ENCODE results near the gene UBE2G2.

Gene UBE2G2

DNA sequence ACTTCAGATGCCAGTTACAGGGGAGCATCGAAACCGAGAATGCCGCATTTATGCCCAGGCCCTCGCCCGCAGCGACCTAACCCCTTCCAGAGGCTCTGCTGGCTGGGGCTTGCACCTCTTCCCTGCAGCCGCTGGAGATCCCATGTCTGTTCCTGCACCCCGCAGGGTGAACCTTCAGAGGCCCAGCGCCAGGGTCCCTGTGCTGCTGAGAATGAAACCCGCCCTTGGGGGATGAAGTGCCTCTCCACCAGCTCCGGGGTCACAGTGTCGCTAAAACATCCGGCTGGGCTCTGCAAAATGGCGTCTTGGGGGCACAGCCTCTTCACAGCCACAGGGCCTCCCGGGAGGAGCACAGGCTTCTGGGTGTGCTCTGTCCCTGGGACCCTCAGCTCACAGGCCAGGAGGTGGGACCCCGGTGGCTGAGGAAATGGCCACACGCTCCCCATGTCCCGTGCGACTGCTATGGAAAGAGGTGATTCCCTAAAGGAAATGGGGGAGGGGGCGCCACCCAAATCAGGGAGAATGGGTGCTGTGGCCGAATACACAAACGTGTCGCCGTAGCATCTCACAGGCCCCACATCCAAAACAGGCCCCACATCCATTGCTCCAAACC lies 50.3 kb downstream of the UBE2G2 start:
- TF ChIP-seq TAF1 (IDR thresholded peaks at IDR 0.05; ENCODE audit: borderline replicate concordance, insufficient read depth, low read length): no peak
- TF ChIP-seq FOXP2 (optimal IDR thresholded peaks at IDR 0.05; ENCODE audit: borderline replicate concordance, extremely low read depth, extremely low read length, insufficient read depth): no peak
- no peak for TF ChIP-seq POLR2AphosphoS5 (IDR thresholded peaks at IDR 0.05; ENCODE audit: low read depth, low read length)
- TF ChIP-seq SIN3A (IDR thresholded peaks at IDR 0.05; ENCODE audit: borderline replicate concordance, insufficient read depth, low read length): no peak
- TF ChIP-seq, protein P1, sequence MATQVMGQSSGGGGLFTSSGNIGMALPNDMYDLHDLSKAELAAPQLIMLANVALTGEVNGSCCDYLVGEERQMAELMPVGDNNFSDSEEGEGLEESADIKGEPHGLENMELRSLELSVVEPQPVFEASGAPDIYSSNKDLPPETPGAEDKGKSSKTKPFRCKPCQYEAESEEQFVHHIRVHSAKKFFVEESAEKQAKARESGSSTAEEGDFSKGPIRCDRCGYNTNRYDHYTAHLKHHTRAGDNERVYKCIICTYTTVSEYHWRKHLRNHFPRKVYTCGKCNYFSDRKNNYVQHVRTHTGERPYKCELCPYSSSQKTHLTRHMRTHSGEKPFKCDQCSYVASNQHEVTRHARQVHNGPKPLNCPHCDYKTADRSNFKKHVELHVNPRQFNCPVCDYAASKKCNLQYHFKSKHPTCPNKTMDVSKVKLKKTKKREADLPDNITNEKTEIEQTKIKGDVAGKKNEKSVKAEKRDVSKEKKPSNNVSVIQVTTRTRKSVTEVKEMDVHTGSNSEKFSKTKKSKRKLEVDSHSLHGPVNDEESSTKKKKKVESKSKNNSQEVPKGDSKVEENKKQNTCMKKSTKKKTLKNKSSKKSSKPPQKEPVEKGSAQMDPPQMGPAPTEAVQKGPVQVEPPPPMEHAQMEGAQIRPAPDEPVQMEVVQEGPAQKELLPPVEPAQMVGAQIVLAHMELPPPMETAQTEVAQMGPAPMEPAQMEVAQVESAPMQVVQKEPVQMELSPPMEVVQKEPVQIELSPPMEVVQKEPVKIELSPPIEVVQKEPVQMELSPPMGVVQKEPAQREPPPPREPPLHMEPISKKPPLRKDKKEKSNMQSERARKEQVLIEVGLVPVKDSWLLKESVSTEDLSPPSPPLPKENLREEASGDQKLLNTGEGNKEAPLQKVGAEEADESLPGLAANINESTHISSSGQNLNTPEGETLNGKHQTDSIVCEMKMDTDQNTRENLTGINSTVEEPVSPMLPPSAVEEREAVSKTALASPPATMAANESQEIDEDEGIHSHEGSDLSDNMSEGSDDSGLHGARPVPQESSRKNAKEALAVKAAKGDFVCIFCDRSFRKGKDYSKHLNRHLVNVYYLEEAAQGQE (IDR thresholded peaks at IDR 0.05; ENCODE audit: insufficient read depth in 1 of 2, low read depth in 2 of 2, low read length in 2 of 2): no peak

DNA sequence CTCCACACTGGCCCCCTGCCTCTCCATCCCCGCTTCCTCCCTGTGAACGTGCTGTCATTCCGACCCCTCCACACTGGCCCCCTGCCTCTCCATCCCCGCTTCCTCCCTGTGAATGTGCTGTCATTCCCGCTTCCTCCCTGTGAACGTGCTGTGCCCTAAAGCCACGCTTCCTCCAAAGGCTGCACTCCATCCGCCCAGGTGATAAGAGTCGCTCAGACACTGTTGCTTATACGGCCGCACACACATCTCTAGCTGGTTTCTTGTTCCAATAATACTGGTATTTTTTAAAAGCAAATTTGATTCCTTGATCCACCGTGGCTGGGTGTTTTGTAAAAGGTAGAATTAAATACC lies 51.0 kb downstream of the UBE2G2 start:
- TF ChIP-seq, protein P1 (IDR thresholded peaks at IDR 0.05; ENCODE audit: insufficient read depth in 1 of 2, low read depth in 2 of 2, low read length in 2 of 2): no peak
- TF ChIP-seq SIN3A (IDR thresholded peaks at IDR 0.05; ENCODE audit: borderline replicate concordance, insufficient read depth, low read length) (no peak), FOXP2 (optimal IDR thresholded peaks at IDR 0.05; ENCODE audit: borderline replicate concordance, extremely low read depth, extremely low read length, insufficient read depth) (no peak), POLR2AphosphoS5 (IDR thresholded peaks at IDR 0.05; ENCODE audit: low read depth, low read length) (no peak), TAF1 (IDR thresholded peaks at IDR 0.05; ENCODE audit: borderline replicate concordance, insufficient read depth, low read length) (no peak)

DNA sequence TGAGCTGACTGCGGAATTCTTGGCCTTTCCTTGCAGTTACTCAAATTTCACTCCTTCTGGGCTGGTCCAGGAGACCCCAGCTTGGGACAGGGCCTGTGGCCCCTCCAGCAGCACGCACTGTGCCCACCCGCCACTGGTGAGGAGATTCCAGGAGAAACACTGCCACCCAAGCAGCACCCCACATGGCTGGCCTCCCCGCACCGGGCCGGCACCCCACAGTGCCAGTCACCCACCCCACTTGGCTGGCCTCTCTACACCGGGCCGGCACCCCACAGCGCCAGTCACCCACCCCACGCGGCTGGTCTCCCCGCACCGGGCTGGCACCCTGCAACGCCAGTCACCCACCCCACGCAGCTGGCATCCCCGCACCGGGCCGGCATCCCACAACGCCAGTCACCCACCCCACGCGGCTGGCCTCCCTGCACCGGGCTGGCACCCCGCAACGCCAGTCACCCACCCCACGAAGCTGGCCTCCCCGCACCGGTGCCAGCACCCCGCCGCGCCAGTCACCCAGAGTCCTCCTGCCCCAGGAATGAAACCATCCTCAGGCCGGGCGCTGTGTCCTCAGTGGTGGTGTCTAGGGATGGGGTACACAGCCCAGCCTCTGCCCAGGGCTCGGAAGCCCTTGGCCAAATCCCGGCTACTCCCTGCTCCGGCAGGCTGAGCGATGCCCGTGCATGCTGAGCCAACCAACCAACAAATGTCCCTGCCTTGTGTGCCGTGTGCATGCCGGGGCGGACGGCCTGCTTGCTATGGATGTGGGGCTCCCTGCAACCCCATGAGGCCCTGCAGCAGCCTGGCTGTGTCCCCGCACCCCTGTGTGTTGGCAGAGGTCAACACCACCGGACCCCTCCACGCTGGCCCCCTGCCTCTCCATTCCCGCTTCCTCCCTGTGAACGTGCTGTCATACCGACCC lies 51.6 kb downstream of the UBE2G2 start:
- TF ChIP-seq SIN3A (IDR thresholded peaks at IDR 0.05; ENCODE audit: borderline replicate concordance, insufficient read depth, low read length) (no peak), FOXP2 (optimal IDR thresholded peaks at IDR 0.05; ENCODE audit: borderline replicate concordance, extremely low read depth, extremely low read length, insufficient read depth) (no peak), TAF1 (IDR thresholded peaks at IDR 0.05; ENCODE audit: borderline replicate concordance, insufficient read depth, low read length) (no peak), POLR2AphosphoS5 (IDR thresholded peaks at IDR 0.05; ENCODE audit: low read depth, low read length) (no peak)
- TF ChIP-seq, protein P1 (IDR thresholded peaks at IDR 0.05; ENCODE audit: insufficient read depth in 1 of 2, low read depth in 2 of 2, low read length in 2 of 2): no peak

DNA sequence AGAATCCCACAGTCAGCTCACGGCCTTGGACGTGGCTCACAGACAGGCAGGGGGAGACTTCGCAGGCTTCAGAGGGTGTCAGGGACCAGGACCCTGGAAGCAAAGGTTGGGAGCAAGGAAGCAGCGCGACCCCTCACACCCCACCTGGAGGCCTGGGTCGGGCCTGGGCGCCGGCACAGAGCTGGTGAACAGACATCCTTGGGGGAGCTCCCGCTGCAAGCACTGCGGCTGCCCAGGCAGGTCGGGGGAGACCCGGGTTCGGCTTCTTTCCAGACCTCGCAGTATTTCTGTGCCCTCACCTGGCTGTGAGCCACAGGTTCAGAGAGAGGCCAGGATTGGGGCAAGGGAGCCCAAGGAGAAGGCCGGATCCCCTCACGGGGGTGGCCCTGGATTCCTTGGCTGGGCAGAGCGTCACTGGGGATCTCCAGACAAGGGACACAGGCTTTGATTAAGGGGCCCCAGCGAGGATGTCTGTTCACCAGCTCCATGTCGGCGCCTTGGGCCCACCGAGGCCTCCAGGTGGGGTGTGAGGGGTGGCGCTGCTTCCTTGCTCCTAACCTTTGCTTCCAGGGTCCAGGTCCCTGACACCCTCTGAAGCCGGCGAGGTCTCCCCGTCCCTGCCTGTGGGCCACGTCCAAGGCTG lies 52.4 kb downstream of the UBE2G2 start:
- TF ChIP-seq, protein P1 (IDR thresholded peaks at IDR 0.05; ENCODE audit: insufficient read depth in 1 of 2, low read depth in 2 of 2, low read length in 2 of 2): no peak
- no peak for TF ChIP-seq TAF1 (IDR thresholded peaks at IDR 0.05; ENCODE audit: borderline replicate concordance, insufficient read depth, low read length)
- TF ChIP-seq FOXP2 (optimal IDR thresholded peaks at IDR 0.05; ENCODE audit: borderline replicate concordance, extremely low read depth, extremely low read length, insufficient read depth): no peak
- TF ChIP-seq SIN3A (IDR thresholded peaks at IDR 0.05; ENCODE audit: borderline replicate concordance, insufficient read depth, low read length): no peak
- TF ChIP-seq POLR2AphosphoS5 (IDR thresholded peaks at IDR 0.05; ENCODE audit: low read depth, low read length): no peak
